NCI-H524 treated with DMSO at 0.1 percent for 48 hours (cell line): ENCODE data around the gene GHITM.

Source experiments
- DNase-seq: peaks from one replicate; lab custom pipeline; 2025; lab: John Stamatoyannopoulos, UW

The GHITM gene

DNA sequence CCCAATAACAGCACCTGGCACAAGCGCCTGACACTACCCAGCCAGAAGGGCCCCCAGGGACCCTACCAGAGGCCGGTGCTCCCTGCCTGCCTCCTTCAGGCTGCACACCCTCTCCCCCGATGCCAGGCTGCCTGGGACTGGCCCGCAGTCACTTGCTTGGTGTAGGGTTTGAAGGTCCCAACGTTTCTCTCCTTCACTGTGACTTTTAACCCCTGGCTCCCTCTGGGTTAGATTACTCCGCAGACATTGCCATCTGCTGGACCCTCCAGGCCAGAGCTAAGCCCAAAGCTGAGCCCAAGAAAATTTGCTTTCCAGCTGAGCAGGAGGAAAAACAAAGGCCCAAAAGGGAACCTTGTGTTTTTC is 61.9 kb downstream of the GHITM start:
- no peak for DNase-seq

GRCh38 chr10:84201682-84202081 is 62.4 kb downstream of the GHITM start:
- no peak for DNase-seq

DNA sequence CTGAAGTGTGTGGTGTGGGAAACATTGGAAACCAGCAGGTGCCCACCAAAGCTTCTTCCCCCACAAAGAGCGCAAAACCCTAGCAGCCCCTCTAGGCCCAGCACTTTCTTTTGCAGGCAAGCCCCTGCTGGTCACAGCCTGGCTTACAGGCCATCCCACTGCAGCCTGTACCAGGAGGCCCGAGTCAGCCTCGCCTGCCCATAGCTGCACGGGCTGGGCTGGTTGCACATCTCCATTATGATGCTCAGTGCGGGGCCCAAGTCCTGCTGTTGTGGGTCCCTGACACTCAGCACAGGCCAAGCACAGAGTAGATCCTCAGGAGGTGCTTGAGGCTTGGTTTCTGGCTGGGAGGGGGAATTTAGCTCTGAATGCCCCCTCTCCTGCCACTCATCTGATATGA is 63.0 kb downstream of the GHITM start:
- DNase-seq: no peak
